Lower lobe of right lung (tissue), 2 donors: ENCODE results near the gene ACTR3C. TPM values are rescaled to one million over a fixed set of nuclear protein-coding genes. Genes with fewer than 3 reads are reported as not detected.
"Not testable (repeated sequence)": the region's sequence is repeated elsewhere in the genome, so short reads cannot be mapped to it uniquely, and the experiment has no call there.

Source experiments
- ATAC-seq, 2 donors: fragments of 200-7000 bp; cut with Tn5 transposase; one replicate each; pipeline ENCODE4 v1.9.1; 2020 to 2022; ENCODE audit warnings: mild to moderate bottlenecking in 2 of 2, moderate library complexity in 2 of 2
- DNase-seq: peaks from one replicate; pipeline ENCODE4 v3.0.0-alpha.2; 2020
- H3K27ac ChIP-seq: fragments of 200-600 bp; one replicate; pipeline ENCODE4 v1.8.0; 2022
- H3K27me3 ChIP-seq: fragments of 200-600 bp; one replicate; pipeline ENCODE4 v1.8.0; 2022; ENCODE audit warnings: low read depth
- H3K36me3 ChIP-seq: fragments of 200-600 bp; one replicate; pipeline ENCODE4 v1.8.0; 2022; ENCODE audit warnings: mild to moderate bottlenecking
- H3K4me1 ChIP-seq: fragments of 200-600 bp; one replicate; pipeline ENCODE4 v1.8.0; 2022
- H3K4me3 ChIP-seq: fragments of 200-600 bp; one replicate; pipeline ENCODE4 v1.8.0; 2022; ENCODE audit warnings: mild to moderate bottlenecking
- H3K9me3 ChIP-seq: fragments of 200-600 bp; one replicate; pipeline ENCODE4 v1.8.0; 2022
- CTCF ChIP-seq: fragments of 200-600 bp; IDR thresholded peaks from one replicate; pipeline ENCODE4 v1.8.0; 2022; ENCODE audit warnings: antibody characterized with exemption, mild to moderate bottlenecking
- intact Hi-C: fragments of 100-400 bp; cut with DNase I; formaldehyde crosslinking; loops from one replicate; pipeline ENCODE4 v1.11.0; 2022
- total RNA-seq: library from RNA; stranded (reverse); fragmentation: NEBNext Ultra II Directional; extraction: Animal tissue kit (Norgen Biotek cat#: 25700); gene quantifications from one replicate; pipeline ENCODE4 v1.2.1, GENCODE V29; 2021
- donor health status: DM: no; HTN: yes; CAD: no; lungs with severe emphysema.

The ACTR3C gene
- total RNA-seq, 1 donor from 2014 or later = 18.6 TPM

GRCh38 chr7:150324373-150324961, 1.1 kb upstream of the ACTR3C start:
- Histone ChIP-seq H3K27ac (peak overlapping the region; percentile 92), H3K9me3 (no peaks in the 10 kb centered on the region), H3K36me3 (peaks cover 22% of the 10 kb centered on the region), H3K27me3 (no peaks in the 10 kb centered on the region), H3K4me1 (peaks cover 50% of the 10 kb centered on the region), H3K4me3 (peak overlapping the region; percentile 61)
- intact Hi-C loops = no loop called here
- TF ChIP-seq CTCF = no peak
- ATAC-seq = peak; percentile 21 to 22
- no peak for DNase-seq

DNA sequence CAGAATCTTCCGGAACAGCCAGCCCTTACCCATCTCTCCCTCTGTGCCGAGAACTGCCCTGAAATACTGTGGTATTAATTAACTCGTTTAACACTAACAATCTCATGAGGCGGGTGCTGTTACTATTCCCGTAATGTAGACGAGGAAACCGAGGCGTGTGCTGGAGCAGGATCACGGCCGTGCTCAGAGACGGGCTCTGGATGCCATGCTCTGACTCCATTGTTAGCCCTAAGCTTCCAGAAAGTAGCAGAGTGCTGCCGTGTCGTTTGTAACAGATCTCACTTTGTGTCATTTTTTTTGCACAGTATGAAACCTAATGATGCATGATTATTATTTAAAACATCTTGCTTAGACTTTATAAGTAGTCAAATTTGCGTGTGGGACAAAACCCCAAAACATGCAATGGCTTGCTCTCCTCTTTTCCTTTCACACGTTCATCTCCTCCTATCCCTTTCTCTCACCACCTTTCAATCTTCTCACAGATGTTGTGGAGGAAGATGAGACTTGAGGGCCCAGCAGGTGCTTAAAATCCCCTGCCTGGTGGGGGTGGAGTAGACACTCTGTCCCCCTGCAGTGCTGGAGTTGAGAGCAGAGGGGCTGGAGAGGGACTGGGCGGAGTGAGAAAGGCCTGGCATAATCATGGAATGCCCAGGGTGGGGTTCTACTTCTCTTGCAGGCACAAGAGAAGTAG, 482 bp upstream of the ACTR3C start:
- Histone ChIP-seq H3K36me3 (peaks cover 15% of the 10 kb centered on the region), H3K4me1 (peaks cover 50% of the 10 kb centered on the region), H3K27me3 (no peaks in the 10 kb centered on the region), H3K9me3 (no peaks in the 10 kb centered on the region), H3K27ac (peak overlapping the region; percentile 92), H3K4me3 (peak overlapping the region; percentile 61)
- DNase-seq (no peak), ATAC-seq (peak; percentile 1 to 47)
- intact Hi-C loops = no loop called here
- no peak for TF ChIP-seq CTCF

DNA sequence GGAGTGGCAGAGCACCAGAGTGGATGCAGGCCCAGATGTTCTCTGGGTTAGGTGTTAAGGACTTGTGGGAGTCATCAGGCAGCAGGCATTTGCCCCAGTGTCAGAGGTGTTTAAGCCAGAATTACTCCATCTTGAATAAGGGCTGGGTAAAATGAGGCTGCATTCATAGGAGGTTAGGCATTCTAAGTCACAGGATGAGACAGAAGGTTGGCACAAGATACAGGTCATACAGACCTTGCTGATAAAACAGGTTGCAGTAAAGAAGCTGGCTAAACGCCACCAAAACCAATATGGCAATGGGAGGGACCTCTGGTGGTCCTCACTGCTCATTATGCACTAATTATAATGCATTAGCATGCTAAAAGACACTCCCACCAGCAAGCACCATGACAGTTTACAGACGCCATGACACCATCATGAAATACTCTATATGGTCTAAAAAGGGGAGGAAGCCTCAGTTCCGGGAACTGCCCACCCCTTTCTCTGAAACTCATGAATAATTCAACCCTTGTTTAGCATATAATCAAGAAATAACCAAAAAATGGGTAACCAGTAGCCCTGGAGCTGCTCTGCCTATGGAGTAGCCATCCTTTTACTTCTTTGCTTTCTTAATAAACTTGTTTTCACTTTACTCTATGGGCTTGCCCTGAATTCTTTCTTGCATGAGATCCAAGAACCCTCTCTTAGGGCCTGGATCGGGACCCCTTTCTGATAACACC, 1.1 kb downstream of the ACTR3C start:
- H3K9me3 ChIP-seq = no peaks in the 10 kb centered on the region
- intact Hi-C loops = no loop called here
- H3K36me3 ChIP-seq = peaks cover 11% of the 10 kb centered on the region
- no peaks in the 10 kb centered on the region for H3K27me3 ChIP-seq
- no peak for TF ChIP-seq CTCF
- no peak for DNase-seq
- H3K4me3 ChIP-seq = peak overlapping the region; percentile 61
- H3K27ac ChIP-seq = peak overlapping the region; percentile 92
- H3K4me1 ChIP-seq = peaks cover 50% of the 10 kb centered on the region
- no peak for ATAC-seq

GRCh38 chr7:150321788-150322113, 1.6 kb downstream of the ACTR3C start:
- Histone ChIP-seq H3K27ac (peak overlapping the region; percentile 92), H3K4me1 (peaks cover 50% of the 10 kb centered on the region), H3K27me3 (no peaks in the 10 kb centered on the region), H3K36me3 (peaks cover 11% of the 10 kb centered on the region), H3K9me3 (no peaks in the 10 kb centered on the region), H3K4me3 (no peak overlapping the region)
- intact Hi-C loops = no loop called here
- ATAC-seq (no peak), DNase-seq (no peak)
- TF ChIP-seq CTCF = no peak

- H3K9me3 ChIP-seq = no peaks in the 10 kb centered on the region
- H3K4me3 ChIP-seq = no peak overlapping the region
- H3K27me3 ChIP-seq = no peaks in the 10 kb centered on the region
- no peak overlapping the region for H3K27ac ChIP-seq
- no peak for DNase-seq
- intact Hi-C loops = no loop called here
- peaks cover 29% of the 10 kb centered on the region for H3K4me1 ChIP-seq
- no peak for ATAC-seq
- no peak for TF ChIP-seq CTCF
- H3K36me3 ChIP-seq = no peaks in the 10 kb centered on the region
These were observed 5.4 kb downstream of the ACTR3C start for GRCh38 chr7:150317748-150318444.

DNA sequence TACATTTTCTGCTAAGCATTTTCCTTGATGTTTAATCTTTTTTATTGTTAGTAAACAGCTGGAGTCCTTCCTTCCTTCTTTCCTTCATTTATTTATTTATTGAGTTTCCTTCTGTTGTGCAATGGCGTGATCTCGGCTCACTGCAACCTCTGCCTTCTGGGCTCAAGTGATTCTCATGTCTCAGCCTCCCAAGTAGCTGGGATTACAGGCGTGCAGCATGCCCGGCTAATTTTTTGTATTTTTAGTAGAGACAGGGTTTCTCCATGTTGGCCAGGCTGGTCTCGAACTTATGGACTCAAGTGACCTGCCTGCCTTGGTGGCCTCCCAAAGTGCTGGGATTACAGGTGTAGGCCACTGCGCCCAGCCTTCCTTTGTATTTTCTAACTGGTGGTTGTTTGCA, 6.4 kb downstream of the ACTR3C start:
- H3K27me3 ChIP-seq, DNase-seq, H3K27ac ChIP-seq, H3K9me3 ChIP-seq, H3K4me3 ChIP-seq, H3K36me3 ChIP-seq, intact Hi-C loops, ATAC-seq: not testable (repeated sequence)
- peaks cover 20% of the 10 kb centered on the region for H3K4me1 ChIP-seq
